HG02623 (cell line): Measurements from ENCODE around the gene SMIM45.

Experiments used
- ATAC-seq: cut with Tn5 transposase; IDR thresholded peaks from one replicate; pipeline ENCODE4 v1.9.1; 2021; ENCODE audit warnings: moderate library complexity; ENCODE audit not compliant: unreplicated experiment

SMIM45 gene

DNA sequence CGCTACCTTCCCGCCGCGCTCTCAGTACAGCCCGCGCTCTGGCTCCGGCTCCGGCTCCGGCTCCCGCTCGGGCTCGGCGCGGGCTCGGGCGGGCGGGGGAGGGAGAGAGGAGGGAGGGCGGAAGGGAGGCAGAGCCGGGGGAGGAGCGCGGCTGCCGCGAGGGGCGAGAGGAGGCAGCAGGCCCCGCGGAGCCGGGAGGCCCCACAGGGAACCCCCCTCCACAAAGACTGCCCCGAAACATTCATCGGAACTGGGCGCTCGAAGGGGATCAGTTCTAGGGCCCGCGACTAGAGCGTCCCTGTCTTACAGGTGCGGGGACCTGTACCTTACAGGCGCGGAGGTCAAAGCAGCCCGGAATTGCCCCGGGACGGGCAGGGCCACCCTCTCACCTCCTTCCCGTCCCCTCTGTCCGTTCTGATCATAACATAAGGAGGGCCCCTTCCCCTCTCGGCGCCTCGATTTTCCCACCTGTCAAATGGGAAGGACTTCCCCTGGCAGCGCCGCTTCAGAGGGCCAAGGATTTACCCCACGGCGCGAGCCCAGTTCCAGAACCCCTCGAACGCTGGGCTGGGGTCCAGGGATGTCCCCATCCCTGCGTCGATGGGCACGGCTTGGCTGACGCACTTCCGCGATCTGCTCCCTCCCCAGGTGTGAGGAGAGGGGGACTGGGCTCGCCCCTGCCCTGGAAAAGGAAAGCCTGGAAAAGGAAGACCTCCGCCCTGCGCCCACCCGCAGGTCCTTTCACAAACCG, 36.7 kb upstream of the SMIM45 start, which contains the start of gene SHISA8:
TSS of gene SHISA8 (minus strand) at position 40 of the 751 bp plus-strand sequence. CDS start 407 bp downstream, outside the sequence.
- ATAC-seq = no peak

DNA sequence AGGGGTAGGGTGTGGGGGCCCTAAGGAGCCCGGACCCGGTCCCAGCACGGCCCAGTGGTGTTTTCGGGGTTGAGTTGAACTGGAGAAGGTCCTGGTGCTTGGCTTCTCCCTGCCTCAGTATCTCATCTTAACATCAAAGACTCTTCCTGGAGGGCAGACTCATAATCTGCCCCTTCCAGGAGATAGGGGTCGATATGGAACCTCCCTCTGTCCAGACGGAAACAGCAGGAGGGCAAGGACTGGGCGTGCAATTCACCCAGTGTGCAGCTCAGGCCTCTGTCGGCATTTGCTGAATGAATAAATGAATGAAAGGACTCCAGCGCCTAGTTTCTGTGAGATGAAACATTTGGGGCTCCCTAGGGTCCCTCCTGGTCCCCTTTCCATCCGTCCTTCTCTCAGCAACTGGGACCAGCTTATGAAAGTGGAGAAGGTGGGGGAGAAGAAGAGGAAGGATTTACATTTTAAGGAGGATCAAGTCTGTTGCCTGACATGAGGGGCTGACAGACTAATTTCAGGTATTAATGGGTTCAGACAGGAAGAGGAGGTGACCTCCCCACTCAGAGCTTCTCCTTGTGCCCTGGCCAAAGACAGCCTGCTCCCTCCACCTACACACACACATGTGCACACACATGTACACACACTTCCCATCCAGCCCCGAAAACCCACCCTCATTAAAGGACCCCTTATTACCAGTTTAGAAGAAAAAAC, 36.0 kb upstream of the SMIM45 start:
- no peak for ATAC-seq

DNA sequence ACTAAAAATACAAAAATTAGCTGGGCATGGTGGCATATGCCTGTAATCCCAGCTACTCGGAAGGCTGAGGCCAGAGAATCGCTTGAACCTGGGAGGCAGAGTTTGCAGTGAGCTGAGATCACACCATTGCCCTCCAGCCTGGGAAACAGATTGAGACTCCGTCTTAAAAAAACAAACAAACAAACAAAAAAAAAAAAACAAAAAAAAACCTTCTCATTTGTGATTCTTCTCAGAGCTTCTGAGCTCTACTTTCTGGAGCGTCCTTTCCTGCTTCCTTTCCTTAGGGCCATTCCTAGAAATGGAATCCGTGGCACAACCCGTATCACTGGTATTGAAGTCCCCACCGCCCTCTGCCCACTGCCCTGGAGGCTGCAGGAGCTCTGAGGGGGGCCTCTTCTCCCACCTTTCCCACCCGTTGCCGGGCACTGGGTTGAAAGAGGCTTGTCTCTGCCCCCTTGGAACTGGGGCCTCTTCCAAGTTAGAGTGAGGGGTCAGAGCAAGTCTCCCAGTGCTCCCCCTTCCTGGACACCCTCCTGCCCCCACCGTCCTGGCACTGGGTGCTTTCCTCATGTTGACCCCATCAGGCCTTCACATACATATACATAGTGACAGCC, 35.1 kb upstream of the SMIM45 start:
- no peak for ATAC-seq

DNA sequence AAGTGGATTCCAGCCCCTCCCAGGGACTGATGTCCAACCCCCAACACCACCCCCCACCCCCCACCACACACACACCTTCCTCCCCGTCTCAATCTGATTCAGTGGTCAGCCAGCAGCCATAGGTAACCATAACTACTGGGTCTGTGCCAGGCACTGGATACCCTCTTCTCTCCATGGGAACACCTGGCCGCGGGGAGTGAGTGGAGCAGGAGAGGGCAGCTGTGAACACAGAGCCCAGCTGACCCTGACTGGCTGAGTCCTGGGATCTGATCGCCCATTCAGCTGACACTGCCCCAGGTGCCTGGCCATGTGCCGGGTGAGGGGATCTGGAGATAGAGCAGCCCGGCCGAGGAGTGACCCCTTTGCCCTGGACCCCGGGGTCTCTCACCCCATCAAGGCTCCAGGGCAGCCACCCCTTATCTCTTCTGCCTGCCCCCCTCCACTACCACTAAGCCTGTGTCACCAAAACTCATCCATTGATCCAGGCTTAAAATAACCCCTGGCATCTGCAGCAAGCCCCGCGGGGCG, 34.5 kb upstream of the SMIM45 start:
- no peak for ATAC-seq

DNA sequence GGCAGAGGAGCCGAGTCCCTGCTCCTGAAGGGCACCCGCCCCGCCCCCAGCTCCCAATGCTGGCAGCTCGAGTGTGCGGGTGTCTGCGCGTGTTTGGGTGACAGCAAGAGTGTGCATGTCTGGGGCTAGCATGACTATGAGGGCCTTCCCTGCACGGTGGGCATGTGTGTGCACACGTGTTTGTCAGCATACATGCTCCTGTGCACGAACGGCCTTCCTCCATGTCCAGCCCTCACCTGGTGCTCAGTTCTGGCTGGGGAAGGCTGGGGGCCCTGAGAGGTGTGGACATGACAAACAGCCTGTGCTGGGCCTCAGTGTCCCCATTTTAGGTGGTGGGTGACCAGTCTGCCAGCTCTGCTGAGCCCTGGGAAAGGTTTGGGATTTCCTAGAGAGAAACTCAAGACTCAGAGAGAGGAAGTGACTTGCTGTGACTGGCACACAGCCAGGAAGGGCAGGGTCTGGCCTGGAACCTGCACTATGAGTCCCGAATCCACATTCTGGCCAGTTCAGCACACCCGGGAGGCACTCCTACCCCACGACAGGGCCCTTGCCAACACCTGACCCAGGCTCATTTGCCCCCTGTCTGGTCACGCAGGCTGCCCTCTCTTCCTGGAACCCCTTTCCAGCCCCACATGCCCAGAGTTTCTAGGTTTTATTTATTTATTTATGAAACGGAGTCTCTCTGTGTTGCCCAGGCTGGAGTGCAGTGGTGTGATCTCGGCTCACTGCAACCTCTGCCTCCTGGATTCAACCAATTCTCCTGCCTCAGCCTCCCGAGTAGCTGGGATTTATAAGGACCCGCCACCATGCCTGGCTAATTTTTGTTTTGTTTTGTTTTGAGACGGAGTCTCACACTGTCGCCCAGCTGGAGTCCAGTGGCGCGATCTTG, 33.8 kb upstream of the SMIM45 start:
- ATAC-seq = no peak

DNA sequence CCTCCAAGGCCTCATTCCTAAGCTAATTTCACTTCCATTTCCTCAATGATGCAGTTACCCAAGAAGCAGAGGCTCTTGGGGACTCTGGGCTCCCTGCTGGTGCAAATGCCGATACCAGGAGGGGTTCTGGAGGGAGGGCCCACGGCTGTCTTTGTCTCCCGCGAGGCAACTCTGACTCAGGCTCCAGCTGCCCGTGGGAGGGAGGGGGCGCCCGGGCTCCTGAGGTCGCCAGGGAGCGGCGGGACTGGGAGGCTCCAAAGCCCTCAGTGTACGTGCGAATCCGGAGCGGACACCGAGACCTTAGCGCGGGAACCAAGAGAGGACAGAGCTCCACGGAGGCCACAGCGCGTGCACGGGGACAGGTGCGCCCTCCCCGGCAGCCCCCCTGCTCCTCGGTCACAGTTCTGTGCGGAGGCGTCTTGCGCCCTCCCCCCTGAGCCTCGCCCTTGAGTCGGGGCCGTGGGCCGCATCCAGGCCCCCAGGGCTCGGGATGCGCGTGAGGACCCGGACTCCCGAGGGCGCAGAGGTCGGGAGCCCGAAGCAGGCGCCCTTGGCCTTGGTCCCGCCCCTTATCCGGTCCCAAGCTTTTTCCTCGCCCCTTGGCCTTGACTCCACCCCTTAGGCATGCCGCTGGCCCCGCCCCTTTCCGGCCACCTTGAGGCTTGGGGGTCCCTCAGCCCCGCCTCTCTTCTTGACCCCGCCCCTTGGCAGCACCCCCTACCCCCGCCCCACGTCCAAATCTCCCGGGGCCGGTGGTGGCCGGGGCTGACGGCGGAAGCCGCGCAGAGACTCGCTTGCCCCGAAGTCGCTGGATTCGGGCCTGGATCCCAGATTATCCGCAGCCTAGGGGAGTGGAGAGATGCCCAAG, 32.4 kb upstream of the SMIM45 start:
- ATAC-seq = peak; percentile 60

DNA sequence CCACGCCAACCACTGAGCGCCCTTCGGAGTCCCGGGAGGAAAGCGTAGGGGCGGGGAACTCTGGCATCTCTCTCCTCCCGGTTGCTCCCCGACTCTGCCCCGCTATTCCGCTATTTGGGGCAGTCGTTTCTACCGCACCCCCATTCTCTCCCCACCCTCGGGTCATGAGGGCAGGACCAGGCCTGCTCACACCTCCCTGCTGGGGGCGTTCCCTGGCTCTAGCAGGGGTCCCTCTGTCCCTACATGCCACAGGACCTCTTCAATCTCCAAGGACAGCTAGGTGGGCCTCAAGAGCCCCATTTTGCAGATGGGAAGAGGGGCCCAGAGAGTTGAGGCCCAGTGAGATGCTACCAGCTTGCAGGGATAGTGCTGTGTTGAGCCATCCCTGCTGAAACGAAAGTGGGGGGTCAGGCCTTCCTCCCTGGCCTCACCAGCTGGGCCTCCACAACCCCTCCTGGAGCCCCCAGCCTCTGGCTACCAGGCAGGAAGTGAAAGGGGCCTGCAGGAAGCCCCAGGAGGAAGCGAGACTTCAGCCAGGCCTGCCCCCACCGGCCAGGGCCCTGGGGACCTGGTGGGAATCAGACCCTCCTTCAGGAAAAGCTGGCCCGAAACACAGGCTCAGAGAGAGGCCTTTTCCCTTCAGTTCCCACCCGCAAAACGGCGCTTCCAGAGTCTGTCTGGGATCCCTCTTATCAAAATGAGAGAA, 31.5 kb upstream of the SMIM45 start:
- ATAC-seq = peak; percentile 7

DNA sequence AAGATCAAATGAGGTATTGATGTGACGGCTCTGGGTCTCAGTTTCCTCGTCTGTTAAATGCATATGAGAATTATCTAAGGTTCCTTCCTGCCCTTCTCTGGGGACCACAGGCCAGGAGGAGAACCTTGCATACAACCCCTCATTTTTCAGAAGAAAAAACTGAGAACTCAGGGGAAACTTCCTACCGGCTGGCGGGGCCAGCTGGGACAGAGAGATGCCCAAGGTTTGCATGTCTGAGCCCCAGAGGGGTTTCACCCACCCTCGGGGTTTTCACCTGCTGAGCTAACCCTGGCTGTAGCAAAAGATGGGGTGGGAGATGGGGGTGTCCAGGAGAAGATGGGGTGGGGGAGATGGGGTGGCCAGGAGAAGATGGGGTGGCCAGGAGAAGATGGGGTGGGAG, 29.6 kb upstream of the SMIM45 start:
- ATAC-seq = no peak

DNA sequence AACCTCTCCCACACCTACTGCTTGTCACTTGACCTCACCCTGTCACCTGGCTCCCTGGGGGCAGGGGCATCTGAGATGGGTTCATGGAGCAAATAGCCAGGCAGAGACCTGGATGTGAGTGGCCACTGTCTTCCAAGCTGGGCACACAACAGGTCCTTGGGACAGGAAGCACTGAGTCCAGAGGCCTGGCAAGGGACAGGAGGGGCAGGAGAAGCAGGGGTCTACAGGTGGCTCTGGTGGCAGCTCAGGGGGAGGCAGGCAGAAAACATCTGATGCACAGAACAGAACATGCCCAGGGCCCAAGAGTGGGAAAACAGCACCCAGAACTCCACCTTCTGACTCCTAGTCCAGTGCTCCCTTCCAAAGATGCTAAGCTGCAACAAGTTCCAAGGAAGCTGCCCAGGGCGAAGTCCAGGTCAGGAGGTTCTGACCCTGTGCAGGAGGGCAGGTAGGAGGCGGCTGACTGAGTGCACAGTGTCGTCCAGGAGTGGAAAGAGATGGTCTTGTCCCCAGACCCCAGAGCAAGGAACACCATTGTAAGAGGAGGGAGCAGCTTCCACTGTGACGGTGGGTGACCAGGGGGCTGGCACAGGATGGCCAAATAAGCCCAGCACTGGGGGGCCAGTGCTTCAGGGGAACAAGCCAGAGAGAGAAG, 28.9 kb upstream of the SMIM45 start:
- ATAC-seq = no peak

DNA sequence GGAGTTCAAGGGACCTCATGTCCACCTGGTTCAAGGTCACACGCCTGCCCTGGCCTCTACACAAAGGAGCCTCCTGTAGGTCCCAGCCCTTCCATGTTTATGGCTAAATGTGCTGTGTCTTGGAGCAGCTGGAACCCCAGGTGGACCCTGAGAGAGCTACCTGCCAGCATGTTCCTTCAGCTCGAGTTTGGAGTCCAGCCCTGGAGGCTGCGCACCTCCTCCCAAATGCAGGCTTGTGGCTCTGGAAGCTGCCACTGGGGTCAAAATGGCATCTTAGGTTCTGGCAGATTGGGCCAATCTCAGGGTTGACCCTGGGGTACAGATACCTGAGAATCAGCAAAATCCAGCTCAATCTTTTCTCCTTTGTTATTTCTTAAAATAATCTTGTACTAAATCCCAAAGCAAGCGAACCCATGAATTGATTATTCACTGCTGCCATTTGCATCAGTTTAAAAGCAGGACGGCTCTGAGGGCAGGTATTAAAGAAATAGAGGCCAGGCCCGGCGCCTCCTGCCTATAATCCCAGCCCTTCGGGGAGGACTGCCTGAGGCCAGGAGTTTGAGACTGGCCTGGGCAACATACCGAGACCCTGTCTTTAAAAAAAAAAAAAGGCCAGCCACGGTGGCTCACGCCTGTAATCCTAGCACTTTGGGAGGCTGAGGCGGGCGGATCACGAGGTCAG, 28.2 kb upstream of the SMIM45 start:
- no peak for ATAC-seq

DNA sequence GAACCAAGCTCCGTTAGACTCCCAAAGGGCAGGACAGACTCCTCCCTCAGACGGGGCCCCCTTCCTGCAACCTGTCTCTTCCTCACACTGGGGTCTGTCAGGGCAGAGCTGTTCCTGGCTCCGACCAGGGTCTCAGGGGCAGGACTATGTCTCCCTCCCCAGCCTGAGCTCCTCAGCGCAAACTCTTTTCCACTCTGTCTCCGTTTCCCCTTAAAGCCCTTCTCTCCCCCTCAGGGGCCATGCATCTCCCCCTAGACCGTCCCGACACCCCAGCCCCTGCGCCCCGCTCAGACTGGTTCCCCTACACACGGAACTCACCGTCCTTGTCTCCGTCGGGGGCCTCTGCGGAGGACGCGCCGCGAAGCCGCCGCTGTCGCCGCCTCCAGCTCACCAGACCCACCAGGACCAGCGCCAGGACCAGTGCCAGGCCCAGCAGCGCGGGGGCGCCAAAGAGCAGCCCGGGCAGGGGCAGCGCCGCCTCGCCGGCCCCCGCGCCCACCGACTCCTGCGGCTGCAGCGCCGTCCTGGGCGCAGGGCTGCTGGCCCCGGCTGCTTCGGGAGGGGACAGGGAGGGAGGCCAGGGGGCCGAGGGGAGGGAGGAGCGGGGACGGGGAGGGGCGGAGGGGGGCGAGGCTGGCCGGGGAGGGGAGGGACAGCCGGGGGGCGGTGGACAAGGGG, 26.0 kb upstream of the SMIM45 start:
- no peak for ATAC-seq

DNA sequence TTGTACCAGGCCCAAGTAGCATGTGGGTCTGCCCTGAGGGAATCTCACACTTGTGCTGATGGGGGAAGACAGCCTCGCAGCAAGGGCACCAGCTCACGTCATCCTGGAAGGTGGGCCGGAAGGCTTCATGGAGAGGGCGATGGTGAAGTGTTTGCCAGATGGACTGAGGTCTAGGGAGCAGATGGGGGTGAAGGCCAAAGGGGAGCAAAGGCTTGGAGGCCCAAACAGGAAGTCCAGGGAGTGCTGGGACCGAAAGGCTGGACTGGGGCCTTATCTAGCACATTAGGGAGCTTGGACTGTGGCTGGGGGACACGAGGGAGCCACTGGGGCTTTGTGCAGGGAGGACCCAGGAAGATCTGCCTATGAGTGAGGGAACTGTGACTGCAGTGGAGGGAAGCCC, 24.1 kb upstream of the SMIM45 start:
- ATAC-seq = no peak

DNA sequence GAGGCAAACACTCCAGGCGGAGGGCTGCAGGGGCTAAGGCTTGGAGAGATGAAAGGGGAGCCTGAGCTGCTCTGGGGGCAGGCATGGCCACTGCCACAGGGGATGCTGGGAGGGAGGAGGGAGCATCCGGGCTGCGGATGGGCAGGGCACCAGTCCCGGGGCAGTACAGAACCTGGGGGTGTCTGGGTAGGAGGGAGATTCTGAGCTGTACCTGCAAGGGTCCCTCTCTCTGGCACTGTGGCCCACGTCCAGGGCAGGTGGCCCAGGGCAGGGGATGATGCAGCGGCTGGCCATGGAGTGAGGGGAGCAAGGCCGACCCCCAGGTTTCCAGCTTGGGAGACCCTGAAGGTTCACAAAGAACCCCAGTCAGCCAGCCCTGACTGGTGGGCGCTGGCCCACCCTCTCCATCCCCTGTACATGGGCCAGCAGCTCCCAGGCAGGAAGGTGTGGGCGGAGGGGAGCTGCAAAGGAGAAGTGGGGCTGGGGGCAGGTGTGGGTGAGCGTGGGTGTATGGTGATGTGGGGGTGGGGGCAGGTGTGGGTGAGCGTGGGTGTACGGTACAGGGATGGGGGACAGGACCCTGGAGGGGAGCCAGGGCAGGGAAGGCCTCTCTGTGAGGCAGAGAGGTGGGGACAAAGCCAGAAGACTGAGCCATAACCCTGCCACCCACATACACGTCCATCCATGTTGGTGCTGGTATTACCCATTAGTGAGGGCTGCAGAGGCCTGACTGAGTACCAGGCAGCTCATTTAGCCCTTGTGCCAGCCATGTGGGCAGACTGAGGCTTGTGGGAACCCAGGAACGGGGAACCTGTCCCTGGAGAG, 23.1 kb upstream of the SMIM45 start:
- no peak for ATAC-seq

DNA sequence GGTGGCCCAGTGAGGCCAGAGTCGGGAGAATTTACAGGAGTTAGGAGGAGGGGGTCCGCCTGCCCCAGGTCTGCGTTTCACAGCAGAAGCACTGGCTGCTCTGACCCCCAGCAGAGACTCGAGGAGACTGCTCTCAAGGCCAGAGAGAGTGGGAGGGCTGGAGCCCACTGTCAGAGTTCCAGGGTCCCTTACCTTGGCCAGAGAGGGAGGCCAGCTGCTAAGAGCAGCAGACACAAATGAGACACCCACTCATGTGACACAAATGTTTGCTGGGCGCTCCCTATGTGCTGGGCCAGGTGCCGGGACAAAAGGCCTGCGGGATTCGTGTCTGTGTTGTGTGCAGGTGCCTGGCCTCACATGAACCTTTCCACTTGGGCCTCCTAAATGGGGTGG, 22.5 kb upstream of the SMIM45 start:
- no peak for ATAC-seq

DNA sequence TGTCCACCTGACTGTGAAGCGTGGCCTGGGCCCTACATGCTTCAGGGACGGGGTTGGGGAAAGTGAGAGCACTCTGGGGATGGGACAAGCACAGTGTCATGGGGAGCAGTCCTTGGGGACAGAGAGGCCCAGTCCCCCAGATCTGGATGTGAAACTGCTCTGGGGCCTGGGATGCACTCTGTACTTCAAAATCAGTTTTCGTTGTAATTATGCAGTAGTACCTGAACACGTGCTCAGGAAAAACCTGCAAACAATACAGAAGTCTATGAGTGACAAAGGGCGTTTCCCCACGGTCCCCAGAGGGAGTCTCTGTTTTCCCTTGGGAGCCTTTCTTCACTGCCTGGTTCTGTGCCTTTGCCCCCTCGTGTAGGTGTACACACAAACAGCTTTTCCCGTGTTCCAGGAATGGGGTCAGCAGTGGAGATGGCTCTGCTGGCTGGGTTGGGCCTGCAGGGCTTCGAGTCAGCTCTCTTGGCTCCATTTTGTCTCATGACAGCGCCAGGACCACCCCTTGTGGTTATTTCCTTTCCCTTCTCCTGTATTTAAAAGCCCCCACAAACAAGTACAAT, 20.2 kb upstream of the SMIM45 start:
- no peak for ATAC-seq

DNA sequence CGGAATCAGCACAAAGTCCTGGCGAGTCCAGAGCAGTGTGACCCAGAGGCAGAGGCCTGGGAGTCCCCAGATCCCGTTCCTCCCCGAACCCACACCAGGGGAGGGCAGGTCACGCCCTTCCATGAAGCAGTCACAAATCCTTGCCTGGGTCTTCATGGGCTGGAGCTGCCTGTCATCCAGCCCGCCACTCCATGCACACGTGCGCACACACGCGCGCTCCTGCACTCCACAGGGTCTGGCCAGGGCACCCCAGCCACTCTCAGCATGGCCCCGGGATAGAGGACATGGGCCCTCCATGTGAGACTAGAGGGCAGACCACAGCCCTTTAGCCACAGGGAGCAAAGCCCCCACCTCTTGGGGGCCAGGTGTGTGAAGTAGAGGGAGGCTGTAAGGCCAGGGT, 19.6 kb upstream of the SMIM45 start:
- no peak for ATAC-seq
